HG02678 (cell line): ENCODE measurements around the gene EHD1.

Source experiments
- ATAC-seq: cut with Tn5 transposase; IDR thresholded peaks from one replicate; pipeline ENCODE4 v1.9.1; 2021; ENCODE audit warnings: mild to moderate bottlenecking, moderate library complexity; ENCODE audit not compliant: unreplicated experiment

EHD1 gene

GRCh38 chr11:64878494-64879243 is at the start of gene EHD1:
TSS of gene EHD1 (minus strand) at chr11:64878621. CDS start at chr11:64878464, 157 bp downstream.
- peak; percentile 71 for ATAC-seq

GRCh38 chr11:64926689-64927088 is 48.3 kb upstream of the EHD1 start:
- ATAC-seq = no peak

- ATAC-seq = no peak
Observed at GRCh38 chr11:64925536-64926436, 47.4 kb upstream of the EHD1 start.

GRCh38 chr11:64924910-64925284 is 46.5 kb upstream of the EHD1 start:
- no peak for ATAC-seq

- peak; percentile 88 for ATAC-seq
Observed at GRCh38 chr11:64923944-64924909, 45.8 kb upstream of the EHD1 start, which contains the start of gene PPP2R5B. TSS of gene PPP2R5B (plus strand) at chr11:64924689. CDS start at chr11:64925735, 1,046 bp downstream.

GRCh38 chr11:64923151-64923661 is 44.8 kb upstream of the EHD1 start:
- no peak for ATAC-seq

- no peak for ATAC-seq
Observed at GRCh38 chr11:64921384-64921783, 43.0 kb upstream of the EHD1 start.

- ATAC-seq = no peak
Observed at GRCh38 chr11:64920124-64920523, 41.7 kb upstream of the EHD1 start.

- ATAC-seq = no peak
Observed at GRCh38 chr11:64919627-64920026, 41.2 kb upstream of the EHD1 start.

GRCh38 chr11:64918017-64918416 is 39.6 kb upstream of the EHD1 start:
- no peak for ATAC-seq

GRCh38 chr11:64917663-64917995 is 39.2 kb upstream of the EHD1 start:
- ATAC-seq = no peak

GRCh38 chr11:64916775-64917662 is 38.6 kb upstream of the EHD1 start, which contains the start of gene ATG2A:
TSS of gene ATG2A (minus strand) at chr11:64917209. CDS start at chr11:64917135, 74 bp downstream.
- peak; percentile 95 for ATAC-seq

GRCh38 chr11:64916040-64916774 is 37.8 kb upstream of the EHD1 start:
- ATAC-seq = no peak

GRCh38 chr11:64915376-64915887 is 37.0 kb upstream of the EHD1 start:
- ATAC-seq = no peak

GRCh38 chr11:64914123-64914522 is 35.7 kb upstream of the EHD1 start:
- no peak for ATAC-seq

GRCh38 chr11:64913171-64913727 is 34.8 kb upstream of the EHD1 start:
- ATAC-seq = no peak

GRCh38 chr11:64911689-64912088 is 33.3 kb upstream of the EHD1 start:
- no peak for ATAC-seq

- no peak for ATAC-seq
Observed at GRCh38 chr11:64911142-64911541, 32.7 kb upstream of the EHD1 start.
